ENCODE results near the gene KATNAL1.

KATNAL1 gene

DNA sequence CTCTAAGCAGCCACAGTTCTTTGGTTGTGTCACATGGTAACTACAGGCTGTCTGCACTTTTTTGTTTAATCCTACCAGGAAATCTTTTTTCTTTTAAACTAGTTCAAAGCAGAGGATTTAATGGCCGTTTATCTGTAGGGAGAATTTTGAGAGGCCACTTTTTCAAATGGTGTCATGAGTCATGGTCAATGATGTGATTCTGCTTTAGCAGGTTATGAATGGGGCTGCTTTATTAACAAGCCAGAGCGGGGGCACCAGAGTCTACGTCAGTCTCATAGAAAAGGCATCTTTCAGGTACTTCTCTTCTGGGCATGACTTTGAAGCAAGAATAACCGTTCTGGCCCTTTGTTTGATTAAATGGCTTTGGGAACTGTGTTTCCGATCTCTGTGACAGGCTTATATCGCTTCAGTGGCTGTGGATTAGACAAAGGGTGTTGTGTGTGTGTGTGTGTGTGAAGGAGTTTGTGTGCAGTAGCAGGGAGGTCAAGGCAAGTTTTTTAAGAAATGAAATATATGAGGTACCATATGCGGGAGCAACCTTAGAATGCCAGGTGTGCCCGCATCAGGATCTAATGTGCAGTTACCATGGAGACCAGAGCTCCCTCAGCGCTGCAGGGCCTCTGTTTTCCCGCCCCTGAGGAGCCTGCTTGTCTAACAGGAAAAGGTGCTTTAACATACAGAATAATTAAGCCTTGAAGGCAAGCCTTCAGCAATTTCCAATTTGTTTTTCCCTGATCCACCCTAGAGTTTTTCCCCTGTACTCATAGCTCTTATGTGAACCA, 120.5 kb downstream of the KATNAL1 start:
- no peak for TF ChIP-seq GATA2 (IDR thresholded peaks at IDR 0.05; ENCODE audit: low read depth, low read length)
- TF ChIP-seq GATA3 (IDR thresholded peaks at IDR 0.05; ENCODE audit: low read depth, low read length), result no peak

DNA sequence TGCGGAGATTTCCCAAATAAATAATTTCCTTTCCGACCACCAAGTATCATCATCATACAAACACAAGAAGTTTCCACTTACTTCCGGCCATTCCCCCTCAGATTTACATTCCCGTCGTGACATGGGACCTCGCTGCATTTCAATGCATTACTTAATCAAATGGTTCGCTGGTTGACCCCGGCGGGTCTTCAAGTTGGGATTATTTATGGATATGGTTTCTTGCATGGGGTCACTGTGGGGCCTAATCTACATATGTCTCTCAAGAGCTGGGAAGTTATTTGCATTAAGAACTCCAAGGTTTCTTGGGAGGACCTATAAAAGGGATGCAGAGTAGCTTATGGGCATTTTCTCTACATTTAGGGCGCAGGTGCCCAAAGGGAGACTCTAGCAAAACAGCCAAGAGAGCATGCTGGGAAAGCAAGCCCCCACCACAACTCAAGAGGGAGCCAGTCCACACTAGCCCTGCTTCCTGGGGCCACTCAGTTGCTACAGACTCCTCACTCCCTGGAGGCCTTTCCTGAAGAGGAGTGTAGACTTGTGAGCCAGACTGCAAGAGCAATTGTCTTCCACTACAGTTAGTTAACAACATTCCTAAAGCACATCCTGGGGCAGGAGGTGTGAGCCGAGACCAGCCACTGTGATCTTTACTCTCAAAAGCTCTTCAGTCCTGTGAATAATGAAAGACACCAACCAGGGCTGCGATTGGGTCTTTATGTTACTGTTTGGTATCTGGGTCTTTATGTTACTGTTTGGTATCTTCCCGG, 125.3 kb downstream of the KATNAL1 start:
- TF ChIP-seq GATA2 (IDR thresholded peaks at IDR 0.05; ENCODE audit: low read depth, low read length) (no peak), GATA3 (IDR thresholded peaks at IDR 0.05; ENCODE audit: low read depth, low read length) (no peak)

GRCh38 chr13:30179597-30180276, 127.6 kb downstream of the KATNAL1 start:
- no peak for TF ChIP-seq GATA3 (IDR thresholded peaks at IDR 0.05; ENCODE audit: low read depth, low read length)
- no peak for TF ChIP-seq GATA2 (IDR thresholded peaks at IDR 0.05; ENCODE audit: low read depth, low read length)

DNA sequence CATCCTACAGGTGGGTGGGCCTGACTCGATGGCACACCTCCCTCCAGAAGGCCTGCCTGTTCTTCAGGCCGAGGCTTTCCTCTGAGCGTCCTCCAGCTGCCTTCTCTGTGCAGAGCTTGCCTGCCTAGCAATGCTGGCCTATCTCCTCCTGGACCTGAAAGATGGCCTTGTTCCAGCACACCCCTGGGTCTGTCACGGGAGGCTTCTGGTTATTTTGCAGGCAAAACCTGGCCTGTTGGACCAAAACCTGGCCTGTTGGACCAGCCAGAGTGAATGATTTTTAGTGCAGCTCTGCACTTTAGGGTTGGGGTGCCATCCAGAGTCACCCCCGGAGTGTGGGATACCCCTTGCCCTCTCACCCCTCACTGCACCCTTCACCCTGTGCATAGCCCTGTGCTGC, 128.4 kb downstream of the KATNAL1 start:
- TF ChIP-seq GATA3 (IDR thresholded peaks at IDR 0.05; ENCODE audit: low read depth, low read length) (no peak), GATA2 (IDR thresholded peaks at IDR 0.05; ENCODE audit: low read depth, low read length) (no peak)

GRCh38 chr13:30175166-30175565, 132.2 kb downstream of the KATNAL1 start:
- no peak for TF ChIP-seq GATA3 (IDR thresholded peaks at IDR 0.05; ENCODE audit: low read depth, low read length)
- TF ChIP-seq GATA2 (IDR thresholded peaks at IDR 0.05; ENCODE audit: low read depth, low read length), result no peak

- no peak for TF ChIP-seq GATA2 (IDR thresholded peaks at IDR 0.05; ENCODE audit: low read depth, low read length)
- no peak for TF ChIP-seq GATA3 (IDR thresholded peaks at IDR 0.05; ENCODE audit: low read depth, low read length)
Measured at GRCh38 chr13:30173303-30173610, 134.1 kb downstream of the KATNAL1 start.

DNA sequence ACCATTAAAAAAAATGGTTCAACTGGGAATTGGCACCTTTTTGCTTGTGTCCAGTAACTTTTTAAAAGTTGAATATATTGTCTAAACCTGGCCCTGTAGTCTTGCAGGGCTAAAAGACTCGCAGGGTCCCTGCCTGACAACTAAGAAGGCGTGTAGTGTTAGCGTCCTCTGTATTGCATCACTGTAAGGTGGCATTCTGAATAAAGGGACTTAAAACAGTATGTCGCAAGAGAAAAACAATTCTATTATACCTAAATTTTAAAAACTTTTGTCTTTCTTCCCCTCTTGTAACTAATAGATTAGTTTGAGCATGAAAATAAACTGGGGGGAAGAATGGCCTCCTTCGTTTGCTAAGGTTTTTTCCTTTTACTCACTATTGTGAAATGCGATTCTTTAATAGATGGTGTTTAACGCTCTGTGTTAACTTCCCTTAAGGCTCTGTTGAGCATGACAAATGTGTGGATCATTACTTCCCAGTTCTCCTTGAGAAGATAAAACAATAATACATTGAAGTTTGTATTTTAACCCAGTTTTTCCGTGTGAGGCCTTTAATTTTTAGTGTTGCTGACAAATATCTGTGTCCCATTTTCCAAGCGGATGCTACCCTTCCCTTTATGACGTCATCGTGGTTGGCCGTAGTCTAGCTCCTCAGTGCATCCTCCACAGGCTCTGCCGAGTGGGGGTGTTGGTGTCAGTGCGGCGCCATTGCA, 134.6 kb downstream of the KATNAL1 start:
- TF ChIP-seq GATA2 (IDR thresholded peaks at IDR 0.05; ENCODE audit: low read depth, low read length) (no peak), GATA3 (IDR thresholded peaks at IDR 0.05; ENCODE audit: low read depth, low read length) (no peak)

DNA sequence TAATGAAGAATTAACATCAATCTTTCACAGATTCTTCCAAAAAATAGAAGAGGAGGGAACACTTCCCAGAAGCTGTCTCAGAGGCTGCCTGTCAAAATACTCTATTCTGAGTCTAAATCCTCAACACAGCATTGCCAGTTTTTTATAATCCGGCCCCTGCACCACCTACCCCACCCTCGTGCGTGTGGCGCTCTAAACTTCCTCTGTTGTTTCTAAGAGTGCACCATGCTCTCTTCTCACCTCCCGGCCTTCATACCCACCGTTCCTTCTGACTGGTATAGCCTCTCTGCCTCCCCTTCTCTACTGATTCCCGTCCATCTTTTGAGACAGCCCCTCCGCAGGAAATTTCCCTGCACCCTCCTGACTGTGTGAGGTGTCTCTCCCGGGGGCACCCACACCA, 136.8 kb downstream of the KATNAL1 start:
- TF ChIP-seq GATA3 (IDR thresholded peaks at IDR 0.05; ENCODE audit: low read depth, low read length) (no peak), GATA2 (IDR thresholded peaks at IDR 0.05; ENCODE audit: low read depth, low read length) (no peak)

GRCh38 chr13:30169442-30169841, 137.9 kb downstream of the KATNAL1 start:
- TF ChIP-seq GATA3 (IDR thresholded peaks at IDR 0.05; ENCODE audit: low read depth, low read length), result no peak

DNA sequence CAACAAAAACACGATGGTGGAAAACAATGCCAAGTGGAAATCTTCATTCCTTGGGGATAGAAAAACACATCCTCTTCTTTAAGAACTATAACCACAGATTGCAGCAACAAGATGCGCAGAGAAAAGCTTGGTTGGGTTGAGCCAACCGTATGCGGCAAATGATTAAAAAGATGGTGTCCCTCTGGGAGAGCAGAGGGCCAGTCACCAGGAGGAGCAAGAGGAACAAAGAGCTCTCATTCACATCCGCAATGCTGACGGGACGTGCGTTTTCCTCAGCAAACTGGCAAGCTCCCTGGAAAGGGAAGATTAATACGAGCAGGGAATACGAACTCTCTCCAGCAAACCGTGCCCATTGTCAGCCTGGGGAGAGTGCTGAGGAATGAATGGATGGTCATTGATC, 141.6 kb downstream of the KATNAL1 start:
- no peak for TF ChIP-seq GATA3 (IDR thresholded peaks at IDR 0.05; ENCODE audit: low read depth, low read length)

DNA sequence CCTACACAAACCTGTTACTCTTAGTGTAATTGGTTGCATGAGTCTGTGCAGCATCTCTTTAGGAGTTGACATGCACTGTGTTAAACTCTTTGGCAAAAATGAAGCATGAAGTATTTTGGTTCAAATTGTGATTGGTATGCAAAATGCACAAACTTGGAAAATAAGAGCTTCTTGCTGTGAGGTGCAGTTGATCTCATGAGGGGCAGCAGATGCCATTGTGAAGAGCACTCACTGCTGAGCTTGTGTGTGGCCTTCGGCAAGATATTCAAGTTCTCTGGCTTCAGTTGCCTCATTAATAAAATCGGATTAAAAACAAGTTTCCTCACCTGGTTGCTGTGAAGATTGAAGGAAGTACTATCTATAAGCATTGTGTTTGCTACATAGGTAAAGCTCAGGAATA, 142.3 kb downstream of the KATNAL1 start:
- TF ChIP-seq GATA3 (IDR thresholded peaks at IDR 0.05; ENCODE audit: low read depth, low read length), result no peak
- TF ChIP-seq GATA2 (IDR thresholded peaks at IDR 0.05; ENCODE audit: low read depth, low read length), result no peak

- no peak for TF ChIP-seq GATA2 (IDR thresholded peaks at IDR 0.05; ENCODE audit: low read depth, low read length)
- no peak for TF ChIP-seq GATA3 (IDR thresholded peaks at IDR 0.05; ENCODE audit: low read depth, low read length)
Measured at GRCh38 chr13:30164146-30164545, 143.2 kb downstream of the KATNAL1 start.

DNA sequence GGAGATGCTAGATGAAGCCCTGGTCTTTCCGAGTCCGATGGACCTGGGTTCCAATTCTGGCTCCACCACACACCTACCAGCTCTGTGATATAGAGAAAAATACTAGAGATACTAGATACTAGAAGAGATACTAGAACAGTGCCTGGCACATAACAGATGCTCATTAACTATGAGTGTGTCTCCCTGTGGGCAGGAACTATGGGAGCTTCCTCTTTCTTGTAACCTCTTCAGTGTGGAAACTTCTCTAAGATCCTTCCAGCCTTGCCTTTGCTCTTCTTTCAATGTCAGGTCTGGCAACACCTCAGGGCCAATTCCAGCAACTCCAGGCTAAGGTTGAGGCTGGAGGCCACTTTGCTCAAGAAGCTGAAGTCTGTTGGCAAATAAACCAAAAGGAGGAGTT, 143.9 kb downstream of the KATNAL1 start:
- TF ChIP-seq GATA2 (IDR thresholded peaks at IDR 0.05; ENCODE audit: low read depth, low read length) (no peak), GATA3 (IDR thresholded peaks at IDR 0.05; ENCODE audit: low read depth, low read length) (no peak)

DNA sequence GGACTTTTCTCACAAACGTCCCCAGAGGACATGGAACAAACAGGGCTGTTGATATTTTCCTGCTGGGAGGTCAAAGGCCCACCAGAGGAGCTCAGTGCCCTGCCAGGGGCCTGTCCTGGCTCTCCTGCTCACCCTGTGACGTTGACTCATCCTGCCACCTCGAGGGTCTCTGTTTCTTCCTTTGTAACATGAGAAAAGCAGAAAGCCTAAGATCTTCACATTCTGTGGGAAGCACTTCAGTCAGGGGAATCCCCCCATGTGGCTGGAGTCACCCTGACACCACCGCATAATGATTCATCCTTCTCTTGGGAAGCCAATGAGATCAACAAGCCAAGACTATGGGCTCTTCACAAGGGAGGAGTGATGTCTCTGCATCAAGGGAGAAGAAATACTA, 147.9 kb downstream of the KATNAL1 start:
- TF ChIP-seq GATA3 (IDR thresholded peaks at IDR 0.05; ENCODE audit: low read depth, low read length) (no peak), GATA2 (IDR thresholded peaks at IDR 0.05; ENCODE audit: low read depth, low read length) (no peak)
